NCI-H446 (cell line): ENCODE data around the gene PFDN5.

Source experiments
- DNase-seq, 2 experiments: peaks; one replicate each; lab custom pipeline; 2025; lab: John Stamatoyannopoulos, UW

Gene PFDN5

GRCh38 chr12:53295070-53295890 is at the start of gene PFDN5:
TSS of gene PFDN5 (plus strand) at chr12:53295542. CDS start at chr12:53295568, 26 bp downstream.
- peak; percentile 62 to 79 for DNase-seq

GRCh38 chr12:53251477-53252348 is 43.6 kb upstream of the PFDN5 start:
- DNase-seq, result peak in 1 of 2 experiments; percentile 85

- no peak for DNase-seq
These were observed 42.9 kb upstream of the PFDN5 start for GRCh38 chr12:53252349-53252916.

GRCh38 chr12:53253298-53253697 is 42.0 kb upstream of the PFDN5 start:
- no peak for DNase-seq

GRCh38 chr12:53254816-53255545 is 40.4 kb upstream of the PFDN5 start:
- no peak for DNase-seq

- no peak for DNase-seq
These were observed 39.3 kb upstream of the PFDN5 start for GRCh38 chr12:53255996-53256395.

- no peak for DNase-seq
These were observed 36.5 kb upstream of the PFDN5 start for GRCh38 chr12:53258541-53259539.

- DNase-seq, result no peak
These were observed 35.5 kb upstream of the PFDN5 start for GRCh38 chr12:53259891-53260290.

GRCh38 chr12:53265783-53266182 is 29.6 kb upstream of the PFDN5 start:
- DNase-seq, result no peak

GRCh38 chr12:53267306-53267998 is 27.9 kb upstream of the PFDN5 start:
- DNase-seq, result no peak

GRCh38 chr12:53267999-53268629 is 27.2 kb upstream of the PFDN5 start, which contains the start of gene ESPL1:
TSS of gene ESPL1 (plus strand) at chr12:53268299. CDS start at chr12:53268767, 468 bp downstream.
- peak; percentile 38 to 71 for DNase-seq

GRCh38 chr12:53268630-53269562 is 26.4 kb upstream of the PFDN5 start:
- no peak for DNase-seq

GRCh38 chr12:53274445-53274844 is 20.9 kb upstream of the PFDN5 start:
- DNase-seq, result no peak

GRCh38 chr12:53276511-53276910 is 18.8 kb upstream of the PFDN5 start:
- DNase-seq, result no peak

GRCh38 chr12:53277981-53278380 is 17.4 kb upstream of the PFDN5 start:
- no peak for DNase-seq

GRCh38 chr12:53279283-53279869 is 16.0 kb upstream of the PFDN5 start:
- no peak for DNase-seq

- no peak for DNase-seq
These were observed 15.3 kb upstream of the PFDN5 start for GRCh38 chr12:53279888-53280498.
